K562 (cell line): ENCODE results near the gene RNF168. TPM values are rescaled to one million over a fixed set of nuclear protein-coding genes. Genes with fewer than 3 reads are reported as not detected.

Source experiments
- BRF1 ChIP-seq: IDR thresholded peaks from 3 replicates; pipeline ENCODE4 v1.6.1; 2011; ENCODE audit warnings: borderline replicate concordance, mild to moderate bottlenecking; ENCODE audit not compliant: insufficient read length; ENCODE audit errors: extremely low read depth
- ETV1 ChIP-seq: fragments of 450-650 bp; conservative IDR thresholded peaks from 2 replicates; pipeline ENCODE4 v1.6.1; 2016; ENCODE audit warnings: missing genetic modification characterization, control low read depth, low read depth, missing compliant biosample characterization
- SPI1 ChIP-seq: IDR thresholded peaks from 2 replicates; pipeline ENCODE4 v1.6.1; 2011; ENCODE audit warnings: low read depth, low read length, control low read depth, borderline replicate concordance
- TRIM28 ChIP-seq: fragments of 450-650 bp; IDR thresholded peaks from 2 replicates; pipeline ENCODE4 v1.6.1; 2017
- ZC3H11A ChIP-seq: IDR thresholded peaks from 2 replicates; pipeline ENCODE4 v1.6.1; 2012; ENCODE audit warnings: low read depth, low read length, improper control_type of control experiment
- ZNF165 ChIP-seq: fragments of 250-450 bp; sonication (Bioruptor Pico); IDR thresholded peaks from 2 replicates; pipeline ENCODE4 v1.4.0; 2020; ENCODE audit warnings: borderline replicate concordance
- ZNF408 ChIP-seq: fragments of 250-450 bp; sonication (Bioruptor Pico); IDR thresholded peaks from 2 replicates; pipeline ENCODE4 v1.4.0; 2020; ENCODE audit warnings: low read depth, mild to moderate bottlenecking, moderate library complexity
- polyA plus RNA-seq, 8 experiments: library from polyadenylated mRNA; depleted of rRNA in 4 of 8; stranded (reverse) in 5 of 8; unstranded in 3 of 8; fragments of >200 nt; fragmentation: Nextera tagmentation in 2 of 8; fragmentation: Illumina TruSeq in 1 of 8; extraction: Ambion mirVana in 2 of 8; extraction: Trizol in 1 of 8; gene quantifications; 2 replicates each; pipeline versions ENCODE4 v1.2.1 to v1.2.3, GENCODE V29; 2011 to 2014; ENCODE audit warnings: inconsistent platforms in 1 of 8, missing spikeins in 1 of 8
- total RNA-seq, 7 experiments: library from RNA; depleted of rRNA in 6 of 7; stranded (reverse); fragments of >200 nt in 6 of 7; fragmentation: Illumina TruSeq in 2 of 7; extraction: Trizol in 2 of 7; gene quantifications; 2 replicates each; pipeline versions ENCODE4 v1.2.1 to v1.2.3, GENCODE V29; 2011 to 2021; ENCODE audit warnings: low replicate concordance in 1 of 7
- TF ChIP-seq, protein P1 (sequence below), 2 experiments: fragments of 450-650 bp; formaldehyde crosslinking in 1 of 2; IDR thresholded peaks; 2 replicates each; pipeline versions ENCODE4 v1.4.0 to v1.6.1; 2014 to 2020; ENCODE audit warnings: mild to moderate bottlenecking in 2 of 2, borderline replicate concordance in 1 of 2, low read depth in 1 of 2
- TF ChIP-seq, protein P2 (sequence below): fragments of 250-450 bp; sonication (Bioruptor Pico); IDR thresholded peaks from 2 replicates; pipeline ENCODE4 v1.4.0; 2020
- TF ChIP-seq, protein P3 (sequence below): sonication (generic); formaldehyde crosslinking; IDR thresholded peaks from 2 replicates; pipeline ENCODE4 v1.9.0; 2022; ENCODE audit warnings: mild to moderate bottlenecking, missing genetic modification reagents
- TF ChIP-seq, protein P4 (sequence below): fragments of 450-650 bp; IDR thresholded peaks from 2 replicates; pipeline ENCODE4 v1.6.1; 2016

The RNF168 gene
- total and polyA plus RNA-seq, 9 of the 15 experiments (the other 6 are each of a cell fraction or from before 2014, with no cell fraction given) = 6.0 to 32.1 (median 16.6) TPM

DNA sequence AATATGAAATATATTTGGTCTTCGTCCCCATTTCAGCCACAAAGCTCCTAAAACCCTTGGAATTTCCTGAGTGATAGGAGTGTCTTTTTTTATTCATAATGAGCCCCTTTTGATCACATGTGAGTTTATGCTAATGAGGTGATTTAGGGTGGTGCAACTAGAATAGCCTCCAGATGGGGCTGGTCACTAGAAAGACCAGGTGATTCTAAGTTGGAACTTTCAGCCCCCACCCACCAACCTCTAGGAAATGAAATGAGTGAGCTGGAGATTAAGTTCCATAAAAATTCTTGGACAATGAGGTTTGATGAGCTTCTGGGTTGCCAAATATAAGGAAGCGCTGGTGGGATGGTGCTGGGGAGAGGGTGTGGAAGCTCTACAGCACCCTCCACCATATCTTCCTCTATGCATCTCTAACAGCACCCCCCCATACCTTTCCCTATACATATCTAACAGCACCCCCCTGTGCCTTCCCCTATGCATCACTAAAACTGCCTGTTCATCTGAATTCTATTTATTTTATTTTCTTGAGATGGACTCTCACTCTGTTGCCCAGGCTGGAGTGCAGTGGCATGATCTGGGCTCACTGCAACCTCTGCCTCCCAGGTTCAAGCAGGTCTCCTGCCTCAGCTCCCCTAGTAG, 13.7 kb upstream of the RNF168 start (continued):
- TF ChIP-seq, protein P1, sequence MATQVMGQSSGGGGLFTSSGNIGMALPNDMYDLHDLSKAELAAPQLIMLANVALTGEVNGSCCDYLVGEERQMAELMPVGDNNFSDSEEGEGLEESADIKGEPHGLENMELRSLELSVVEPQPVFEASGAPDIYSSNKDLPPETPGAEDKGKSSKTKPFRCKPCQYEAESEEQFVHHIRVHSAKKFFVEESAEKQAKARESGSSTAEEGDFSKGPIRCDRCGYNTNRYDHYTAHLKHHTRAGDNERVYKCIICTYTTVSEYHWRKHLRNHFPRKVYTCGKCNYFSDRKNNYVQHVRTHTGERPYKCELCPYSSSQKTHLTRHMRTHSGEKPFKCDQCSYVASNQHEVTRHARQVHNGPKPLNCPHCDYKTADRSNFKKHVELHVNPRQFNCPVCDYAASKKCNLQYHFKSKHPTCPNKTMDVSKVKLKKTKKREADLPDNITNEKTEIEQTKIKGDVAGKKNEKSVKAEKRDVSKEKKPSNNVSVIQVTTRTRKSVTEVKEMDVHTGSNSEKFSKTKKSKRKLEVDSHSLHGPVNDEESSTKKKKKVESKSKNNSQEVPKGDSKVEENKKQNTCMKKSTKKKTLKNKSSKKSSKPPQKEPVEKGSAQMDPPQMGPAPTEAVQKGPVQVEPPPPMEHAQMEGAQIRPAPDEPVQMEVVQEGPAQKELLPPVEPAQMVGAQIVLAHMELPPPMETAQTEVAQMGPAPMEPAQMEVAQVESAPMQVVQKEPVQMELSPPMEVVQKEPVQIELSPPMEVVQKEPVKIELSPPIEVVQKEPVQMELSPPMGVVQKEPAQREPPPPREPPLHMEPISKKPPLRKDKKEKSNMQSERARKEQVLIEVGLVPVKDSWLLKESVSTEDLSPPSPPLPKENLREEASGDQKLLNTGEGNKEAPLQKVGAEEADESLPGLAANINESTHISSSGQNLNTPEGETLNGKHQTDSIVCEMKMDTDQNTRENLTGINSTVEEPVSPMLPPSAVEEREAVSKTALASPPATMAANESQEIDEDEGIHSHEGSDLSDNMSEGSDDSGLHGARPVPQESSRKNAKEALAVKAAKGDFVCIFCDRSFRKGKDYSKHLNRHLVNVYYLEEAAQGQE (IDR thresholded peaks at IDR 0.05; ENCODE audit: borderline replicate concordance) = peak; percentile 63; the same call in 1 of the 2 replicates
- TF ChIP-seq, protein P1 (CRISPR knock-in tag; IDR thresholded peaks at IDR 0.05; ENCODE audit: low read depth) = no peak
- TF ChIP-seq TRIM28 (no peak), SPI1 (no peak), ZNF408 (CRISPR knock-in tag) (no peak), BRF1 (no peak), ZC3H11A (no peak), ZNF165 (CRISPR knock-in tag) (no peak), ETV1 (tag) (no peak)
- TF ChIP-seq, protein P2, sequence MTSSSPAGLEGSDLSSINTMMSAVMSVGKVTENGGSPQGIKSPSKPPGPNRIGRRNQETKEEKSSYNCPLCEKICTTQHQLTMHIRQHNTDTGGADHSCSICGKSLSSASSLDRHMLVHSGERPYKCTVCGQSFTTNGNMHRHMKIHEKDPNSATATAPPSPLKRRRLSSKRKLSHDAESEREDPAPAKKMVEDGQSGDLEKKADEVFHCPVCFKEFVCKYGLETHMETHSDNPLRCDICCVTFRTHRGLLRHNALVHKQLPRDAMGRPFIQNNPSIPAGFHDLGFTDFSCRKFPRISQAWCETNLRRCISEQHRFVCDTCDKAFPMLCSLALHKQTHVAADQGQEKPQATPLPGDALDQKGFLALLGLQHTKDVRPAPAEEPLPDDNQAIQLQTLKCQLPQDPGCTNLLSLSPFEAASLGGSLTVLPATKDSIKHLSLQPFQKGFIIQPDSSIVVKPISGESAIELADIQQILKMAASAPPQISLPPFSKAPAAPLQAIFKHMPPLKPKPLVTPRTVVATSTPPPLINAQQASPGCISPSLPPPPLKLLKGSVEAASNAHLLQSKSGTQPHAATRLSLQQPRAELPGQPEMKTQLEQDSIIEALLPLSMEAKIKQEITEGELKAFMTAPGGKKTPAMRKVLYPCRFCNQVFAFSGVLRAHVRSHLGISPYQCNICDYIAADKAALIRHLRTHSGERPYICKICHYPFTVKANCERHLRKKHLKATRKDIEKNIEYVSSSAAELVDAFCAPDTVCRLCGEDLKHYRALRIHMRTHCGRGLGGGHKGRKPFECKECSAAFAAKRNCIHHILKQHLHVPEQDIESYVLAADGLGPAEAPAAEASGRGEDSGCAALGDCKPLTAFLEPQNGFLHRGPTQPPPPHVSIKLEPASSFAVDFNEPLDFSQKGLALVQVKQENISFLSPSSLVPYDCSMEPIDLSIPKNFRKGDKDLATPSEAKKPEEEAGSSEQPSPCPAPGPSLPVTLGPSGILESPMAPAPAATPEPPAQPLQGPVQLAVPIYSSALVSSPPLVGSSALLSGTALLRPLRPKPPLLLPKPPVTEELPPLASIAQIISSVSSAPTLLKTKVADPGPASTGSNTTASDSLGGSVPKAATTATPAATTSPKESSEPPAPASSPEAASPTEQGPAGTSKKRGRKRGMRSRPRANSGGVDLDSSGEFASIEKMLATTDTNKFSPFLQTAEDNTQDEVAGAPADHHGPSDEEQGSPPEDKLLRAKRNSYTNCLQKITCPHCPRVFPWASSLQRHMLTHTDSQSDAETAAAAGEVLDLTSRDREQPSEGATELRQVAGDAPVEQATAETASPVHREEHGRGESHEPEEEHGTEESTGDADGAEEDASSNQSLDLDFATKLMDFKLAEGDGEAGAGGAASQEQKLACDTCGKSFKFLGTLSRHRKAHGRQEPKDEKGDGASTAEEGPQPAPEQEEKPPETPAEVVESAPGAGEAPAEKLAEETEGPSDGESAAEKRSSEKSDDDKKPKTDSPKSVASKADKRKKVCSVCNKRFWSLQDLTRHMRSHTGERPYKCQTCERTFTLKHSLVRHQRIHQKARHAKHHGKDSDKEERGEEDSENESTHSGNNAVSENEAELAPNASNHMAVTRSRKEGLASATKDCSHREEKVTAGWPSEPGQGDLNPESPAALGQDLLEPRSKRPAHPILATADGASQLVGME (CRISPR knock-in tag) = no peak
- TF ChIP-seq, protein P3, sequence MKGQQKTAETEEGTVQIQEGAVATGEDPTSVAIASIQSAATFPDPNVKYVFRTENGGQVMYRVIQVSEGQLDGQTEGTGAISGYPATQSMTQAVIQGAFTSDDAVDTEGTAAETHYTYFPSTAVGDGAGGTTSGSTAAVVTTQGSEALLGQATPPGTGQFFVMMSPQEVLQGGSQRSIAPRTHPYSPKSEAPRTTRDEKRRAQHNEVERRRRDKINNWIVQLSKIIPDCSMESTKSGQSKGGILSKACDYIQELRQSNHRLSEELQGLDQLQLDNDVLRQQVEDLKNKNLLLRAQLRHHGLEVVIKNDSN (CRISPR knock-in tag) = peak; percentile 32; the same call in 1 of the 2 replicates
- TF ChIP-seq, protein P4, sequence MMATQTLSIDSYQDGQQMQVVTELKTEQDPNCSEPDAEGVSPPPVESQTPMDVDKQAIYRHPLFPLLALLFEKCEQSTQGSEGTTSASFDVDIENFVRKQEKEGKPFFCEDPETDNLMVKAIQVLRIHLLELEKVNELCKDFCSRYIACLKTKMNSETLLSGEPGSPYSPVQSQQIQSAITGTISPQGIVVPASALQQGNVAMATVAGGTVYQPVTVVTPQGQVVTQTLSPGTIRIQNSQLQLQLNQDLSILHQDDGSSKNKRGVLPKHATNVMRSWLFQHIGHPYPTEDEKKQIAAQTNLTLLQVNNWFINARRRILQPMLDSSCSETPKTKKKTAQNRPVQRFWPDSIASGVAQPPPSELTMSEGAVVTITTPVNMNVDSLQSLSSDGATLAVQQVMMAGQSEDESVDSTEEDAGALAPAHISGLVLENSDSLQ = no peak
